GM19328 (cell line): Measurements from ENCODE around the gene PCNX2.

ENCODE experiments used
- ATAC-seq: cut with Tn5 transposase; IDR thresholded peaks from one replicate; pipeline ENCODE4 v1.9.1; 2021; ENCODE audit warnings: mild to moderate bottlenecking, moderate library complexity; ENCODE audit not compliant: unreplicated experiment

PCNX2 gene

DNA sequence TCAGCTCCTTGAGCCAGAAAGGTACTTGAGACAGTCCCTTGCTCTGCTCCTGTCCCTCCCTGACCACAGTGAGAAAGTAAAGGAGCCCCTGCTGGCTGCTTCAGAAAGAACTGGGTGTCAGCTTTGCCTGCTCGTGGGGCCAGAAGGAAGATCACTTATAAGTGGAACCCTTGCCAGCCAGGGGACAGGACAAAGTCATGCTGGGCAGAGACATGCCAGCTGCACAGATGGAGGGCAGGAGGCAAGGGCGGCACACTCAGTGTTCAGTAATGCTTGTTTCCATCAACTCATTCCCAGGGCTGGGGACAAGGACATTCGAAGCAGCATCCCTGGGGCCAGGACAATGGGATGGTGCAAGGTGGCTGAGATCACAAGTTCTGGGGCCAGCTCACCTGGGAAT, 303.3 kb downstream of the PCNX2 start:
- ATAC-seq: no peak

DNA sequence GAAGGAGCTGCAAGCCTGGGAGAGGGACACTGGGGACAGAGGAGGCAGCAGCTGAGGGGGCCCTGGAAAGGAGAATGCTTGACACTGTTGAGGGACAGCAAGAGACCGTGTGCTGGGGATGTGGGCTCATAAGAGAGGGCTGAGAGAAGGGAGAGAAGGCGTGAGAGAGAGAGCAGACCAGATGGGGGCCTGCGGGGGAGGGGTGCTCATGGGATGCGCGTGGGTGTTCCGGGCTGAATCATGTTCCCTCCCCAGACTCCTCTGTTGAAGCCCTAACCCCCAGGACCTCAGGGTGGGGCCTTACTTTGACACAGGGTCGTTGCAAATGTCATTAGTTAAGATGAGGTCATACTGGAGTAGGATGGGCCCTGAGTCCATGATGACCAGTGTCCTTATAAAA, 304.3 kb downstream of the PCNX2 start:
- ATAC-seq: no peak

GRCh38 chr1:232990176-232991128, 305.1 kb downstream of the PCNX2 start:
- ATAC-seq: no peak

DNA sequence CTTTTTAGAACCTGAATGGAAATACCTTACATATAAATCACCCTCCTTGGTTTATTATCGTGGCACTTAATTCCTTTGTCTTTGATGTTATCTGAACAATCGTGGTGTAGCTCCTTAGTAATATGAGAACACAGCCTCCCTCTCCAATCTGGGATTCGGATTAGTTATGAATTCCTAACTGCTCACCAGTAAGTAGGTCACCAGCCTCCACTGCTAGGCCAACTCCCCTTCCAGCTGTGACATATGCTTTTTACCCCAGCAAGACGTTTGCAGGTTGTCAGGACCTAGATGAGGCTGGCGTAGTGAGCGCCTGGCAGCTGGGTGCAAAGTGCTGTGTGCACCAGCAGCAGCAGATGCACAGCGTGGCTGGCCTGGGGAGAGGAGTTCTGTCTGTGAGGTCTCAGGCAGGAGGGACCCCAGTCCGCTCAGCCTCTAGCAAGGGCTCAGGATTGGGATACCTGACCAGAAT, 306.9 kb downstream of the PCNX2 start:
- no peak for ATAC-seq

GRCh38 chr1:232987774-232988140, 307.8 kb downstream of the PCNX2 start:
- no peak for ATAC-seq

DNA sequence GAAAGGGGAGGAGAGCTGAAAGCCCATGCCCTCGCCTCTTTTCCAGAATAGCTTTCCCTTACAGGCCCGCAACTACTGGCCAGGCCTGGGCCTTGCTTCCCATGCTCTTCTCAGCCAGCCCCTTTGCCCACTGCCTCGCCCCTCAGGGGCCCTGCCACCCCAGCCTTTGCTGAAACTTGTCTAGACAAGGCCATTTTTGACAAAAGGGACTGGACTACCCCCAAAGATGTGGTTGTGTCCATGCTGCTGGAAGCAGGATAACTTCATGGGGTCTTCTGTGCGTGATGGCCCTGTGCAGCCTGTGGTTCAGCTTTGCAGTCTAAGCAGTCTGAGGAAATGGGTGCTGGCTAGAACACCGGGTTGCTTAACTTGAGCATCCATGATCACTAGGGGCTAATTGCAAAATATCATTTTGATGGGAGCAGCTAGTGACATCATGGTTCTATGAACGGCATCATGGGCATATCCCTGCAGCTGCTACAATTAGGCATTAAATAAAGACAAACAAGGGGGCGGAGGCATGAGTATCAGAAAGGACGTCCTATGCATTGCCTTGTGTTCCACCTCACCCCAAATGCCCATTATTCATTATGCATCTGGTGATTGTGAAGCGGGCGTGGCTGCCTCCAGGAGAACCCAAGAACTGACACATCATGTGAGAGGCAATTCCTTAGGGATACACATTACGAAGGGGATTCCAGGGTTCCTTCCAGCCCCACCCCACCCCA, 308.3 kb downstream of the PCNX2 start:
- ATAC-seq: no peak

DNA sequence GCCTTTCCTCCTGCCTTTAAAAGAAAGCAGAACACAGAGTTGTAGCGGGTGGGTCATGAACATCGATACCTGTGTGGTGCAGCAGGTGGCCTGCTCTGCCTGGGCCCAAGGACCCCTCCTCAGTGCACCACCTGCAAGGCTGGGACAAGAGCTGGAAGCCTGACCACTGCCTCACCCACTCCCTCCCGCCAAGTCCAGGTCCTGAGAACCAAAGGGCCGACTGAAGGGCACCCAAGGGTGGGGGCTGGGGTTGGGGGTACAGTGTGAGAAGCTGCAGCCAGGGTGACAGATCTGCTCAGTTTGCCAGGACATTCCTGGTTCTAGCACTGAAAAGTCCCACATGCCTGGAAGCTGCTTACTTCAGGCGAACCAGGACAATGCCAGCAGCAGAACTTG, 309.0 kb downstream of the PCNX2 start:
- ATAC-seq: no peak

DNA sequence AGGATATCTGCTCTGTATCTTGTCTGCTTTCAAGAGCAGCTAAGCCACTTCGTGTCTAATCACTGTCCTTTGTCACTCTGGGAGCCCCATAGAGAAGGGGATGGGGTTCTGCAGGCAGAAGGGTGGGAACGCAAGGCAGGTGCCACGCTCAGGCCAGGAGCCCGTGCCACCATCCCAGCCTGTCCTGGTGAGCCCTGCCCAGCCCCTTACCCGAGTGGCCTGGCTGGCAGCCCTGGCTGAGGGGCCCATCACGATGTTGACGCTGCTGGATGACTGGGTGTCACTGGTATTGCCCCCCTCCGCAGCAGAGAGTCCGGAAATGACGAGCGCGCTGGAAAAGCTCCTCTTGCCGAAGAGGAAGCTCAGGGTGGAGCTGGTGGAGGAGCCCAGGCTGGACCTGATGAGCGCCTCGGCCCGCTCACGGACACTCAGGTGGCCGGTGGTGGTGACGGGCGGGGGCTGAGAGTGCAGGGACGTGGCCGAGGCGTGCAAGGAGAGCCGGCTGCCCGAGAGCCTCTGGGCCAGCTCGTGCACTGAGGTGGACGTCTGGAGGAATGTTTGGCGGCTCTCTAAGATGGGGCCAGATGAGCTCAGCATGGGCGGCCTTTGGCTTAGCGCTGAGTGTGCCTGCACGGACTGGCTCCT, 309.5 kb downstream of the PCNX2 start:
- ATAC-seq: no peak

DNA sequence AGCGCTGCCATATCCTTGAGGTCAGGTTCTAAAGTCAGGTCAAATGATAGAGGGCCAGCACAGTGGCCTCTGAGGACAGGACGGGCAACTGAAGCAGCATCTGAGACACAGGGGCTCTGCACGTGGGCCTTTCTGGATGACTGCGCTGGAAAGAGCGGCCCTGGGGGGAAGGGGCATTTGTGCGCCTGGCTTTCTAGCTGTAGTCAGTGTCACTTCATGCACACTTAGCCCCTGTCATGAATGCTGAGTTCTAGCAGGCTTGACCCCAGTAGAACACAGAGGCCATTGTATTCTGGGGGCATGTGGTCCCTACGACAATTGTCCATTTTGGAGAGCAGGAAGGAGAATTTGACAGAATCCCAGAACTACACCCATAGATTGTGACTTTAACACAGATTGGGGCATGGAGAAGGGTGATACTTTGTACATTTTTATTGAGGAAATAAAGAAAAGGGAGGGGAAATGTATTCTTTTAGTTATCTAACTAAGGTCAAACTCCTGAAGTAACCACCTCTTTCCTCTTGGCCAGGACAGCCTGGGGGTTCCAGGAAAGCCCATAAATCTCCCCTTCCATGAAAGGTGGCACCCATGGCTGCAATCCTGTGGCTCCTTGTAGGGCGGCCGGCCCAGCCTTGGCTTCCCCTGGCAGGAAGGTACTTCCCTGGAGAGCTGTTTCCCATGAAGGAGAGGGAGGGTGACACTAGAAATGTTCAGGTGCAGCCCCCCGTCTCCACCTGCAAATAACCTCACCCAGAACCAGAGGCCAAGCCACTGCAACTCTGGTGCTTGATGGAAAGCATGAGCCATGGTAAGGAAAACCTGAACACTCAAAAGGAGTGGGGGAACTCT, 310.7 kb downstream of the PCNX2 start:
- ATAC-seq: no peak

GRCh38 chr1:232983817-232984567, 311.5 kb downstream of the PCNX2 start:
- no peak for ATAC-seq

DNA sequence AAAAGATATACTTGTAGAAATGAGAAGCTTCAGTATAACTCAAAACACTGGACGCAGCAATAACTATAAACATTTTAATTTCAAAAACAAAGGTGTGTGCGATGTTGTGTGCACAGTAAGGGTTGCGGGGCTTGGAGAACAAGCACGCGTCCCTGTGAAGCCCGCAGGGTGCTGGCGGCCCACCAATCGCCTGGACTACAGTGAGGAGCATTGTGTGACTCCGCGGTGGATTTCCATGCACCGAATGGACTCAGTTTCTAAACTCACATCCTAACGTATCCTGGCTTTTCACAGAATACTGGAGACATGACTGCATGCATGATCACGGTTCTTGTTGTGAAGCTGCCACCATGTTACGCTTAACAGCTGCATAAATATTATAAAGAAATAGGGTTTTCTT, 312.1 kb downstream of the PCNX2 start:
- ATAC-seq: no peak

DNA sequence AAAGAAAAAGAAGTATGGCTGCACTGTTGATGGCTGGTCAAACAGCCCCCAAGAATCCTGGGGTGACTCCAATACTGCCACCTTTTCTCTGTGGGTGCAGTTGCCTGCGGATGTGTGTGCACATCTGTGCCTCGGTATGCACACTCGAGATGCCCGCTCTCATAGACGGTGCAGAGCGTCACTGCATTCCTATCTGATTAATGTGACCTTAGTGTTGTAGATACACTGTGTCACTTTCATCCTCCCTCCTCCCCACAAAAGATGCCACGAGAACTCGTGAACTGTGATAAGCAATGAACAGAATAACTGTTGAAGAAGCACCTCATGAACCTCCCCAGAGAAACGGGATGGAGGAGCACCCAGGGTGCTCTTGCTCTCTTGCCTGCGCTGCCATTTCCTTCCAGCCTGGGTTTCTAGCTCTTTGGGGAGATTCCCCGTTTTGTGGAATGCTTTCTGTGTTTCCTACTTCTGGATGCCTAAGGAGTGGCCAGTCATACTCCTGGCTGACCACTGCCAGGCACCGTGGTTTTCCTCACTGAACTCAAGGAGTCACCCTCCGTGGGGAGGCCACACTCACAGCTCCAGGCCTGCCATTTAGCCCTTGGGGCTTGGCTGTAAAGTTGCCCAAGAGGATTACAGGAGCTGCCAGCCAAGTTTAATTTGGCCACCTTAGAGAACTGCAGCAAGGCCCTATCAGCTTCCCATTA, 313.1 kb downstream of the PCNX2 start:
- no peak for ATAC-seq

DNA sequence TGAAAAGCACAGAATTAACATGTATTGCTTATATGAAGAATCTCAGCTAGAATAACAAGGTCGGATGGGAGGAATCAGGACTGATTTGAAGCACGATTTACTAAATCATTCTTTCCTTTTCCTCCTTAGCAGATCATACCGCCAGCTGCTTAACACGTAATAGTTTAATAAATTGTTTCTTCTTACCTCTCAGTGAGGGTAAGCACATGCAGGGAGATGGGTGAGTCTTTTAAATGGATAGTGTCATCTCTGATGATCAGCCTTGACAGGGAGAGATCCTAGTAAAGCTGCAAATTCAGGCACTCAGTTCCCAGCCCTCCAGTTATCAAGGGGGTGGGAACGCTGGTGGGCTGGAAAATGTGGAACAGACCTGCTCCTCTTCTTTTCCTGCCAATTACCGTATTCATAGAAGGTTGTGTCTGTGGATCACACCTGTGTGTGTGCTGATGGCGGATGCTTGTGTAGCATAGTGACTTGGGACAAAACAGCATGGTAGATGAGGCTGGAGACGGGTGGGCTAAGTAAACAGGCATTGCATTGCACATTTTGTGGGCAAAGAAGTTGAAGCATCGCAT, 314.5 kb downstream of the PCNX2 start:
- ATAC-seq: no peak

GRCh38 chr1:232980355-232980978, 315.1 kb downstream of the PCNX2 start:
- no peak for ATAC-seq

GRCh38 chr1:232979558-232979957, 316.0 kb downstream of the PCNX2 start:
- no peak for ATAC-seq

GRCh38 chr1:232978815-232979214, 316.7 kb downstream of the PCNX2 start:
- ATAC-seq: no peak

DNA sequence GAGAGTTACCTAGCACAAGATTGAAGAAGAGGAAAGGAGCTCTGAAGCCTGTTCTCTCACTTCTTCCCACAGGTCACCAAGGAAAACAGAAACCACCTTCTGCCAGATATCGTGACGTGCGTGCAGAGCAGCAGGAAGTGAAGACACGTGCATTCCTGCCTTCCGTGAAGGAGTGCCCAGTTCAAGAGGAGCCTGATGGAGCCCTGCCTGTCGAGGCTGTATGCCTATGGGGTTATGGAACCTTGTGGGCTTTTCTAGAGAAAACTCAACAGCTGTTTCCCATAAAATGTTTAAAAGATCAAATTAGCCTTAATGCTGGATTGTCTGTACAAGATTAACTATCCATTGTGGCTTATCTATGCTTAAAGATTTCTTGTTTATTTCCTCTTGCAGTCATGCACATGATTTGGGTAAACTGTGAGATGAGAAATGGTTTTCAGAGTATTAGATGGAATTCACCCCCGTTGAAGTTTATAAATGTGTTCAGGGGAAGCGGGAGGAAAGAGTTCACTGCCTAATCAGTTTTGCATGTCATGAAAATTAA, 317.4 kb downstream of the PCNX2 start:
- ATAC-seq: no peak

- no peak for ATAC-seq
Measured at GRCh38 chr1:232974971-232975370, 320.6 kb downstream of the PCNX2 start.
